SK-N-MC (cell line): ENCODE results near the gene CCDC102A.

Experiments used
- DNase-seq: peaks from one replicate; pipeline ENCODE4 v3.0.0-alpha.2; 2011; ENCODE audit warnings: low read depth, low spot score
- H3K27ac ChIP-seq: fragments of 200-600 bp; sonication (generic); 2 replicates; pipeline ENCODE4 v1.5.1; 2016; ENCODE audit warnings: mixed run types
- H3K36me3 ChIP-seq: fragments of 200-600 bp; sonication (generic); 2 replicates; pipeline ENCODE4 v1.6.1; 2017; ENCODE audit warnings: antibody characterized with exemption, low read length, mixed read lengths; ENCODE audit not compliant: insufficient read depth
- H3K4me3 ChIP-seq: fragments of 200-600 bp; sonication (generic); 2 replicates; pipeline ENCODE4 v1.5.1; 2016
- H3K9ac ChIP-seq: fragments of 200-600 bp; sonication (generic); 2 replicates; pipeline ENCODE4 v1.8.0; 2017; ENCODE audit warnings: mixed run types, mixed read lengths; ENCODE audit not compliant: insufficient read length
- H3K9me3 ChIP-seq: fragments of 200-600 bp; sonication (generic); 2 replicates; pipeline ENCODE4 v1.6.1; 2017; ENCODE audit warnings: low read depth, mild to moderate bottlenecking, antibody characterized with exemption, low read length, moderate library complexity, mixed read lengths
- EZH2 ChIP-seq: fragments of 200-600 bp; sonication (generic); IDR thresholded peaks from one replicate; pipeline ENCODE4 v1.6.1; 2017; ENCODE audit warnings: antibody characterized with exemption
- FOXP2 ChIP-seq: optimal IDR thresholded peaks from 2 replicates; pipeline ENCODE3; 2011; ENCODE audit warnings: mild to moderate bottlenecking, moderate library complexity; ENCODE audit not compliant: insufficient read depth; ENCODE audit errors: extremely low read length, control extremely low read depth
- POLR2AphosphoS5 ChIP-seq: IDR thresholded peaks from 2 replicates; pipeline ENCODE4 v1.6.1; 2012; ENCODE audit warnings: mild to moderate bottlenecking, low read depth, low read length, borderline replicate concordance

Gene CCDC102A

GRCh38 chr16:57513371-57514102 lies 22.8 kb downstream of the CCDC102A start:
- Histone ChIP-seq H3K4me3 (peak overlapping the region; percentile 48), H3K9ac (no peak overlapping the region), H3K36me3 (no peaks in the 10 kb centered on the region), H3K9me3 (no peaks in the 10 kb centered on the region), H3K27ac (peak overlapping the region; percentile 54; the same call in 1 of the 2 replicates)
- TF ChIP-seq EZH2 (no peak), POLR2AphosphoS5 (no peak), FOXP2 (no peak)
- DNase-seq = peak; percentile 47

- TF ChIP-seq FOXP2 (no peak), POLR2AphosphoS5 (no peak), EZH2 (no peak)
- H3K27ac ChIP-seq = peak overlapping the region; percentile 42; the same call in 1 of the 2 replicates
Measured at GRCh38 chr16:57512296-57513001, 23.9 kb downstream of the CCDC102A start.

GRCh38 chr16:57510016-57510871 lies 26.1 kb downstream of the CCDC102A start:
- Histone ChIP-seq H3K36me3 (no peaks in the 10 kb centered on the region), H3K9me3 (no peaks in the 10 kb centered on the region), H3K27ac (no peak overlapping the region), H3K9ac (no peak overlapping the region), H3K4me3 (no peak overlapping the region)
- no peak for TF ChIP-seq POLR2AphosphoS5
- no peak for DNase-seq

More at GRCh38 chr16:57512296-57513001, 23.9 kb downstream of the CCDC102A start:
- Histone ChIP-seq H3K4me3 (no peak overlapping the region), H3K36me3 (no peaks in the 10 kb centered on the region), H3K9me3 (no peaks in the 10 kb centered on the region), H3K9ac (no peak overlapping the region)
- no peak for DNase-seq

- H3K9ac ChIP-seq = no peak overlapping the region
- no peak for DNase-seq
- no peak overlapping the region for H3K27ac ChIP-seq
- no peaks in the 10 kb centered on the region for H3K36me3 ChIP-seq
- no peak overlapping the region for H3K4me3 ChIP-seq
- TF ChIP-seq FOXP2 = no peak
- TF ChIP-seq EZH2 = no peak
- no peak for TF ChIP-seq POLR2AphosphoS5
- no peaks in the 10 kb centered on the region for H3K9me3 ChIP-seq
Measured at GRCh38 chr16:57509231-57509923, 27.0 kb downstream of the CCDC102A start.

GRCh38 chr16:57508035-57508425 lies 28.3 kb downstream of the CCDC102A start:
- TF ChIP-seq POLR2AphosphoS5 (no peak), EZH2 (no peak), FOXP2 (no peak)
- Histone ChIP-seq H3K27ac (no peak overlapping the region), H3K9me3 (no peaks in the 10 kb centered on the region), H3K4me3 (no peak overlapping the region), H3K9ac (no peak overlapping the region), H3K36me3 (no peaks in the 10 kb centered on the region)
- no peak for DNase-seq

GRCh38 chr16:57507136-57508034 lies 29.0 kb downstream of the CCDC102A start:
- no peak overlapping the region for H3K27ac ChIP-seq

GRCh38 chr16:57505169-57505568 lies 31.2 kb downstream of the CCDC102A start:
- H3K36me3 ChIP-seq = no peaks in the 10 kb centered on the region
- no peak overlapping the region for H3K9ac ChIP-seq
- no peaks in the 10 kb centered on the region for H3K9me3 ChIP-seq
- no peak overlapping the region for H3K27ac ChIP-seq
- no peak overlapping the region for H3K4me3 ChIP-seq
- TF ChIP-seq FOXP2 = no peak
- no peak for TF ChIP-seq EZH2
- TF ChIP-seq POLR2AphosphoS5 = no peak
- no peak for DNase-seq

More at GRCh38 chr16:57507136-57508034, 29.0 kb downstream of the CCDC102A start:
- Histone ChIP-seq H3K4me3 (no peak overlapping the region), H3K36me3 (no peaks in the 10 kb centered on the region), H3K9ac (no peak overlapping the region), H3K9me3 (no peaks in the 10 kb centered on the region)
- TF ChIP-seq FOXP2 (no peak), POLR2AphosphoS5 (no peak), EZH2 (no peak)
- no peak for DNase-seq
